Posterior vena cava (tissue), 2 donors: ENCODE results near the gene TTC29. TPM values are rescaled to one million over a fixed set of nuclear protein-coding genes. Genes with fewer than 3 reads are reported as not detected.
A peak's percentile ranks its signal among the peaks of the same experiment; 100 is the strongest.

Source experiments
- DNase-seq: peaks from one replicate; pipeline ENCODE4 v3.0.0-alpha.2; 2020; ENCODE audit warnings: low spot score
- intact Hi-C, 2 donors: fragments of 100-400 bp; cut with DNase I; formaldehyde crosslinking; loops; one replicate each; pipeline versions ENCODE4 v1.14.1 to v1.14.2; 2022 to 2023
- long read RNA-seq, 2 donors: library from polyadenylated mRNA; unstranded; transcript quantifications; one replicate each; pipeline ENCODE4 v2.0.0, GENCODE V29; 2020 to 2021
- total RNA-seq, 2 donors: library from RNA; stranded (reverse); fragmentation: NEBNext Ultra II Directional; extraction: Animal tissue kit (Norgen Biotek cat#: 25700); gene quantifications; one replicate each; pipeline ENCODE4 v1.2.1, GENCODE V29; 2021
- donor health status: DM: yes; HTN: yes; CAD: no.
- donor health status: DM: yes; HTN: yes; CAD: no.

The TTC29 gene, protein sequence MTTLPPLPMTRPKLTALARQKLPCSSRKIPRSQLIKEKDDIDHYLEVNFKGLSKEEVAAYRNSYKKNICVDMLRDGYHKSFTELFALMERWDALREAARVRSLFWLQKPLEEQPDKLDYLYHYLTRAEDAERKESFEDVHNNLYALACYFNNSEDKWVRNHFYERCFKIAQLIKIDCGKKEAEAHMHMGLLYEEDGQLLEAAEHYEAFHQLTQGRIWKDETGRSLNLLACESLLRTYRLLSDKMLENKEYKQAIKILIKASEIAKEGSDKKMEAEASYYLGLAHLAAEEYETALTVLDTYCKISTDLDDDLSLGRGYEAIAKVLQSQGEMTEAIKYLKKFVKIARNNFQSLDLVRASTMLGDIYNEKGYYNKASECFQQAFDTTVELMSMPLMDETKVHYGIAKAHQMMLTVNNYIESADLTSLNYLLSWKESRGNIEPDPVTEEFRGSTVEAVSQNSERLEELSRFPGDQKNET
- not detected for total RNA-seq
- long read RNA-seq, donor 1, result 0 reads
- long read RNA-seq, donor 2, result 0 reads

GRCh38 chr4:146945556-146946374 is at the start of gene TTC29:
TTC29 (minus strand) TSS chr4:146945864; CDS start chr4:146939895, 5,969 bp downstream.
- intact Hi-C loops, result no loop called here

GRCh38 chr4:146981651-146982050 is 36.0 kb upstream of the TTC29 start:
- intact Hi-C loops, result no loop called here
- no peak for DNase-seq

More at GRCh38 chr4:146945556-146946374, at the start of gene TTC29:
- peak; percentile 97 for DNase-seq

DNA sequence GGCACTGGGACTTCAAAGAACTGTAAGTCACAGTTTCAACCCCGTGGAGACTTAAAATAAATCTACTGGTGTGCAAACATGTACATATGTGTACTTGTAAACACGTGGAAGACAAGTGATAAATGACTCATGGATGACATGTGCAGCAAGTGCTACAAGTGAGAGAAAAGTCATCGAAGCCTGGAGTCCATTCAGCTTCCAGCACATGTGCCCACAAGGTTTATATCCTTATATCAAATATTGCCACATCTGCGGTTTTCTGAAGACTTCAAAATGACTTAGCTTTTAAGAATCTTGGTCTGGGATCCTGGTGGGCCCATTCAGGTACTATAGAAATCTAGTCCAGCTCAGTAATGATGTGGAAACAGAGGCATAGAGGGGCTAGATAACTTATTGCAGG is 33.0 kb upstream of the TTC29 start:
- intact Hi-C loops, result no loop called here
- DNase-seq, result no peak

- no peak for DNase-seq
- intact Hi-C loops, result no loop called here
Observed at GRCh38 chr4:146976145-146976544, 30.5 kb upstream of the TTC29 start.

DNA sequence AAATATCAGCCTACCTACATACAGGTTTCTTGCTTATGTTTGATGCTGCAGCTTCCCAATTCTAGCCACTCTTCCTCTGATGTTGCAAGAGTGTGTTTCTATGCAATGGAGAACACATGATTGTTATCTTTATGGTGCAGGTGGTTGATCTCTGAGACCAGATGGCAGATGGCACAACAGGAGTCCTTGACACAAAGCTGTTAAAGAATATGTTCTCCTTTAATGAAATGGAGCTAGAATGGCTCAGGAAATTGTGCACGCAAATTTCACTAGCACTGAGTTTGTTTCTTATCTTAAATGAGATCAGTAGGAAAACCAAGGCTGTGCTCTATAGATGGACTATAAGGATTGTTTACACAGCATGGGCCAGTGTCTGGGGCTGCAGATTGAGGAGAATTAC is 29.9 kb upstream of the TTC29 start:
- DNase-seq, result no peak
- intact Hi-C loops, result no loop called here

- DNase-seq, result no peak
- intact Hi-C loops, result no loop called here
Observed at GRCh38 chr4:146975036-146975435, 29.4 kb upstream of the TTC29 start.

DNA sequence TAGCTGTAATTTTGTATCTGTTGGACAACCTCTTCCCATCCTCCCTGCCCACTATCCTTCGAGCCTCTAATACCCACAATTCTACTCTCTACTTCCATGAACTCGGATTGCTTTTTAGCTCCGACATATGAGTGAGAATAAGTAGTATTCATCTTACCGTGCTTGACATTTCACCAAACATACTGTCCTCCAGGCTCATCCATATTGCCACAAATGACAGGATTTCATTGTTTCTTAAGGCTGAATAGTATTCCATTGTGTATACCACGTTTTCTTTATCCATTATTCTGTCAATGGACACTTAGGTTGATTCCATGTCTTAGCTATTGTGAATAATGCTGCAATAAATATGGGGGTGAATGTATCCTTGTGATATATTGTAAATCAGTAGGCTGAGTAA is 26.4 kb upstream of the TTC29 start:
- intact Hi-C loops, result no loop called here
- DNase-seq, result no peak

- intact Hi-C loops, result no loop called here
- DNase-seq, result no peak
Observed at GRCh38 chr4:146969126-146969525, 23.5 kb upstream of the TTC29 start.

GRCh38 chr4:146960634-146961033 is 15.0 kb upstream of the TTC29 start:
- DNase-seq, result no peak
- intact Hi-C loops, result no loop called here

GRCh38 chr4:146959692-146960091 is 14.0 kb upstream of the TTC29 start:
- intact Hi-C loops, result no loop called here
- no peak for DNase-seq

- intact Hi-C loops, result no loop called here
- DNase-seq, result no peak
Observed at GRCh38 chr4:146957237-146957636, 11.6 kb upstream of the TTC29 start.

GRCh38 chr4:146952896-146953295 is 7.2 kb upstream of the TTC29 start:
- intact Hi-C loops, result no loop called here
- DNase-seq, result no peak

DNA sequence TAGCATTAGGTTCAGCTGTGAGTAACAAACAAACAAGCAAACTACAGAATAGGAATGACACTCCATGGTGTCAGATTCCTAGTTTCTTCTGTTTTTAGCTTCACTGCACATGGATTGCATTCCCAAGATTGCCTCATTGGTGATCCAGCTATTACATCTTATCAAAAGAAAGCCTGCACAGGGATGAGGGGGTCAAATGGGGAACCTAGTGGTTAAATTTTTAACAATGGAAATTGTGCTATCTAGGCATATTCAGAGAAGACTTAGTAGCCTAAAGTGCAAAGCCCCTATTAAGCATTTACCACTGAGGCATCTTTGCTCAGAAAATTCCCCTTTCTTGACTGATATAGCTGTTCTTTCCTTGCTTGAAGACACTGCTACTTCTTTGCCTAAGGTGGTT is 3.9 kb upstream of the TTC29 start:
- no peak for DNase-seq
- intact Hi-C loops, result no loop called here

- intact Hi-C loops, result no loop called here
- DNase-seq, result no peak
Observed at GRCh38 chr4:146943691-146944375, 1.8 kb downstream of the TTC29 start.

GRCh38 chr4:146932116-146932515 is 13.5 kb downstream of the TTC29 start:
- intact Hi-C loops, result no loop called here

GRCh38 chr4:146930673-146931072 is 15.0 kb downstream of the TTC29 start:
- no peak for DNase-seq
- intact Hi-C loops, result no loop called here

More at GRCh38 chr4:146932116-146932515, 13.5 kb downstream of the TTC29 start:
- DNase-seq, result no peak

DNA sequence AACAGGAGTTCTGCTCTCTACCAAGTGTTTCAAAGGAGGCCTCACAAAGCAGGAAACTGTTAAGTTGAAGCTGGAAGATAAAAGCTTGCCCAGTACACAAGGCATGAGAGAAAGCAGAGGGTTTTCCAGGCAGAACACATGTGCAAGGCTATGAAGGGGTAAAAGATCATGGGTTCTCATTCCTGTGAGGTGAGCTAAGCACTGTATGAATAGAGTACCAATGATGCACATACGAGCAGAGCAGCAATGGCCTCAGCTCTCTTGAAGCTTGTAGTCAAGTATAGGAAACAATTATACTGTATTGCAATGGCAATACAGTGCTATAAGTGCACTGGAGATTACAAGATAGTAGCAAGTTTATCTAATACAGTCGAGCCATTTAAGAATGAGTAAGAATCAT is 18.0 kb downstream of the TTC29 start:
- intact Hi-C loops, result no loop called here
- DNase-seq, result no peak

GRCh38 chr4:146916479-146917076 is 29.1 kb downstream of the TTC29 start:
- no peak for DNase-seq
- intact Hi-C loops, result no loop called here

DNA sequence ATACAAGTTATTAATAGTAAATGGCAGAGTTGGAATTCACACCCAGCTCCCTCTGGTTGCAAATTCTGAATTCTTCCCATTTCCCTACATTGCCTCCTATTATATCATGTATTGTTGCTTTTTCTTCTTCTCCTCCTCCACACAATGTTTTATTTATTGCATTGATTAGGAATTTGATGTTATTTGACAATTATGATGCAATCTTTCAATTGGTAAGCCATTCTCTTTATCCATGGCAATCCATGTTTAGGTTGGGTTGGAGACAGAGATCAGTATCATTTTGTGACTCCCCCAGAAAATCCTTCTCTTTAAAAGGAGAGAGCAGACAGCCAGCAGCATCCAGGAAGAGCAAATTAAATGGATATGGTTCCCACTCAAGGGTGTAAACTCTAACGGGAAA is 30.5 kb downstream of the TTC29 start:
- intact Hi-C loops, result no loop called here

More for the DNA sequence above, 30.5 kb downstream of the TTC29 start:
- DNase-seq, result no peak
